GM19328 (cell line): ENCODE data around the gene GRIK1.
"Not testable (repeated sequence)": the region's sequence is repeated elsewhere in the genome, so short reads cannot be mapped to it uniquely, and the experiment has no call there.

Source experiments
- ATAC-seq: cut with Tn5 transposase; IDR thresholded peaks from one replicate; pipeline ENCODE4 v1.9.1; 2021; ENCODE audit warnings: mild to moderate bottlenecking, moderate library complexity; ENCODE audit not compliant: unreplicated experiment

The GRIK1 gene

DNA sequence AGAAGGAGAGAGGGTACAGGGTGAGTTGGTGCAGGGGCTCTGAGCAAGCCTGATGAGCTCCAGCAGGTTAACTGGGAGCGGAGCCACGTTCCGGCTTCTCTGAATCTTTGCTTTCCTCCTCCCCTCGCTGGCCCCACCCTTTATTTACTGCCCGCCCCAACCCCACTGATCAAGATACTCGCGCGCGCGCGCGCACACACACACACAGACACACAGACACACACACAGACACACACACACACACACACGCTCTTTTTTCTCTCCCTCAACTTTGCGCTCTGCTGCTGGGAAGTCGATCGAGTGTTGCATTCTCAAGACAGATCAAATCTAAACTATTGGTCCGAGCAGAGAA, at the start of gene GRIK1:
Gene GRIK1 (minus strand): TSS at position 73 of the 352 bp plus-strand sequence.
- ATAC-seq: no peak

- ATAC-seq: no peak
These were observed 48.0 kb upstream of the GRIK1 start for GRCh38 chr21:29987762-29988161.

- no peak for ATAC-seq
These were observed 46.1 kb upstream of the GRIK1 start for GRCh38 chr21:29985866-29986265.

GRCh38 chr21:29979043-29979442, 39.2 kb upstream of the GRIK1 start:
- ATAC-seq: no peak

DNA sequence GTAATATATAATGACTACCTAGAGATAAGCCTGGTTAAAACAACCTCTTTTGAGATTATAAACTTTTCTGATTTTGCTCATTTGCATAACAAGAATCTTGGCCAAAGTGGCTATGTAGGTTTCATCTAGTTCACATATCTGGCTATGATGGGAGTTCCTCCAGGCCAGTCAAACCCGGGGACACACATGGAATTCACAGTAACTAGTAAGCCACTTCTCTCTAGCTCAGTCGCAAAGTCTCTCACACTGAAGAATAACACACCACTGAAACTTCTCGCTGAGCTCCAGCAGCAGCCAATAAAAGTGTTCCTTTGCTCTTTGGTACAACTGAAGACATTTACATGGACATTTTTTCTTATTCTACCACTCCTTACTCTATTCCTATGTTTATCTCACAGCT, 36.0 kb upstream of the GRIK1 start:
- no peak for ATAC-seq

DNA sequence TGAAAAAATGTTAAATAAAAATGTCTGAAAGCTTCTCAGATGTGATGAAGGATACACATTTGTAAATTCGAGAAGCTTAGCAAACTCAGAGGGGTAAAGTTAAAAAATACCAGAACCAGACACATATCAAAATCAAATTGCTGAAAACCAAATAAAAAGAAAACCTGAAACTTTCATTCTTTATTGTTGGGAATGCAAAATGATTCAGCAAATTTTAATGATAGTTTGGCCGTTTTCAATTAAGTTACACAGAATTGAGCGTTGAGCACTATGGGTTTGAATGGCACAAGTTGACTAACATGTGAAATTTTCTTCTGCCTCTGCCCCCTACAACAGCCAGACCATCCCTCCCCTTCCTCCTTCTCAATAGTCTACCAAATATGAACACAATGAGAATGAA, 33.5 kb upstream of the GRIK1 start:
- ATAC-seq: no peak

DNA sequence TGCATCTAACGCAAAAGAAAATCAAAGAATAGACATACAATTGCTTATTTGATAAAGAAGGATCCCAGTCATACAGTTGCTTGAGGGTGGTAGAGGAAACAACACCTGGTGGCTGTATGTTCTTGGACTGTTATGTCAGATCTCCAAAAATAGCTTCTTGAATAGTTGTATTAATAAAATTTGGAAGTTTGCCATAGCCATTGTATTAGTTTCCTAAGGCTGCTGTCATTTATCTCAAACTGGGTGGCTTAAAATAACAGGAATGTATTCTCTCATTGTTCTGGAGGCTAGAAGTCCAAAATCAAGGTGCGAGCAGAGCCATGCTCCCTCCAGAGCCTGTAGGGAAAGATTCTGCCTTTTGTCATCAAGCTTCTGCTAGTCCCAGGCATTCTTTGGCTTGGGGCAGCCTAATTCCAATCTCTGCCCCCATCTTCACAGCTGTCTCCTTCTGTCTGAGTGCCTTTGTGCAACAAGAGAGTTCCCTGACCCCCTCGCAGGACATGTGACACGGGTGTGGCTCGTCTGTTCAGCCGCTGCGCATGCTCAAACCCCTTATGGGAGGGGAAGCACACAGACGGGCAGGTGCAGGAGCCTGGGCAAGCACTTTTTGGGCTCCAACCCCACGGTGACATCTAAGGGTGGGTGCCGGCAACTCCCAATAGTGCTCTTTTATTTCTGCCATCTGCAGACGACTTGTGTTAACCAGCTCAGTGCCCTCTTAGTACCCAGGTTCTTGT, 21.7 kb upstream of the GRIK1 start:
- ATAC-seq: no peak

- ATAC-seq: no peak
These were observed 18.8 kb upstream of the GRIK1 start for GRCh38 chr21:29958551-29958950.

- not testable (repeated sequence) for ATAC-seq
These were observed 18.2 kb upstream of the GRIK1 start for GRCh38 chr21:29958035-29958434.

DNA sequence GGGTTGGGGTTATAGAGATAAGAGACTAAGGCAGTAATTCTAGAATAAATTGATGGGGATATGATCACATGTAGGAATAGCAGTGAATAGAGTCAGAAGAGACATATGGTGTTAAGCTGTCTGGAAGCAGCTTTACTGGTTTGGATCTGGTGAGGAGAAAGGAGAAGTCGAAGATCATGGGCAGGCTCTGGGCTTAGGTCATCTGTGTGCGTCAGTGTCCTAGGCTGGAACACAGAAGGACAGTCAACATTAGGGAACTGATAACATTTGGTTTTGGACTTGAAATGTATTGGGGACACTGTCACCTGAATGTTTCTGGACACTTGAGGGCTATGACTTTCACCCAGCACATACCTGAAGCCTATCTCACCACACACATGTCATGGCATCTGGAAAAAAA, 13.9 kb upstream of the GRIK1 start:
- no peak for ATAC-seq

DNA sequence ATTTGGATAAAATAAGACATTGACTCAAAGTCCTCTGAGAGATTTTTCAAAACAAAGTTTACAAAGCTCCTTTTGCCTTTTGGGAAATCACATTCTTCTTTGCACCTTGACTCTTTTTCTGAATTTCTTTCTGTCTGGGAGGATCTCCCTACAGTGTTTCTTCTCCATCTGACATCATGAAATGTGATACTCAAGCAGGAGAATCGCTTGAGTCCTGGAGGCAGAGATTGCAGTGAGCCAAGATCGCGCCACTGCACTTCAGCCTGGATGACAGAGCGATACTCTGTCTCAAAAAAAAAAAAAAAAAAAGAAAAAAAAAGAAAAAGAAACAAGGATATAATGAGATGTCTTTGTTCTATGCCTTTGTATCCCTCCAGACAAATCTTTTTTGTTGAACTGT, 13.3 kb upstream of the GRIK1 start:
- ATAC-seq: no peak

GRCh38 chr21:29951911-29952310, 12.1 kb upstream of the GRIK1 start:
- ATAC-seq: no peak

DNA sequence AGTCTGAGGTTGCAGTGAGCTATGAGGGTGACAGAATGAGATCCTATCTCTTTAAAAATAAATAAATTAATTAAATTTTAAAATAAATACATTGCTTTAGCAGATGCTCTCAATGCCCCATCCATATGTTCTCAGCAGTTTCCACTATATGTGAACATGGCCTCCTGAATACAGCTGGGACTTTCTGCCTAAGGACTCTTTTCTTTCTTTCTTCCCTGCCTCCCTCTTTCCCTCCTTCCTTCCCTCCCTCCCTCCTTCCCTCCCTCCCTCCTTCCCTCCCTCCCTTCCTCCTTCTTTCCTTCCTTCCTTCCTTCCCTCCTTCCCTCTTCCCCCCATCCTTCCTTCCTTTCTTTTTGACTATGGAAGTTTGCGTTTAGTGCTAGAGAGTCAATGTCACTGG, 10.2 kb upstream of the GRIK1 start:
- no peak for ATAC-seq

GRCh38 chr21:29947119-29947518, 7.3 kb upstream of the GRIK1 start:
- ATAC-seq: no peak

DNA sequence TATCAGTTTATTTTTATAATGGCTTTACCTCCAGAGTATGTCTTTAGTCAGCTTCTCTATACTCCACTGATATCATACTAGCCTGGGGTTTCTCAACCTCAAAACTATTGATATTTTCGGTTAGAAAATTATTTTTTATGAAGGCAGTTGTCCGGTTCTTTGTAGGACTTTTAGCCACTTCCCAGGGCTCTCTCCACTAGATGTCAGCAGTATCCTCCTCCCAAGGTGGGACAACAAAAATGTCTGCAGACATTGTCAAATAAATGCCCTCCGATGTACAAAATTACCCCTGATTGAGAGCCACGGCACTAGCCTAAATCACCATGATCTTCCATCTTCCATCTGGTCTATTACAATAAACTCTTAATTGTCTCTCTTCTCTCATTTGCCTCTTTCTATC, 4.1 kb upstream of the GRIK1 start:
- ATAC-seq: no peak

DNA sequence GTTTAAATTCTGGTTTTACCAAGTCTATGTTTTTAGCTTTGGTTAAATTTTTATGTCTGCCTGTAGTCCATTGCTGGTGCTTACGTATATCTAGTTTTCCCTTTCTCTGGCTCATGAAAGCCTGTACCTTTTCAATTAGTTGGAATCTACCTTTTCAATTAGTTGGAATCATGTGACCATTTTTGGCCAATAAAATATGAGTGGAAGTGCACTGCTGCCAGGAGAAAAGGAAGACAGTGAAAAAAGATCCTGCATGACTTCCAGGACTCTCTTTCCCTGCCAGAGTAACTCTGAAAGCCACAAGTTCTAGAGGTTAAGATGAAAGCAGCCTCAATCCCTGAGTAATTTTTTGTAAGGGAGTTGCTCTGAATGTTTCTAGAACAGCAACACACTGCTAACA, 2.2 kb upstream of the GRIK1 start:
- ATAC-seq: no peak

GRCh38 chr21:29940991-29941390, 1.2 kb upstream of the GRIK1 start:
- ATAC-seq: no peak

- no peak for ATAC-seq
These were observed 565 bp upstream of the GRIK1 start for GRCh38 chr21:29940361-29940760.

DNA sequence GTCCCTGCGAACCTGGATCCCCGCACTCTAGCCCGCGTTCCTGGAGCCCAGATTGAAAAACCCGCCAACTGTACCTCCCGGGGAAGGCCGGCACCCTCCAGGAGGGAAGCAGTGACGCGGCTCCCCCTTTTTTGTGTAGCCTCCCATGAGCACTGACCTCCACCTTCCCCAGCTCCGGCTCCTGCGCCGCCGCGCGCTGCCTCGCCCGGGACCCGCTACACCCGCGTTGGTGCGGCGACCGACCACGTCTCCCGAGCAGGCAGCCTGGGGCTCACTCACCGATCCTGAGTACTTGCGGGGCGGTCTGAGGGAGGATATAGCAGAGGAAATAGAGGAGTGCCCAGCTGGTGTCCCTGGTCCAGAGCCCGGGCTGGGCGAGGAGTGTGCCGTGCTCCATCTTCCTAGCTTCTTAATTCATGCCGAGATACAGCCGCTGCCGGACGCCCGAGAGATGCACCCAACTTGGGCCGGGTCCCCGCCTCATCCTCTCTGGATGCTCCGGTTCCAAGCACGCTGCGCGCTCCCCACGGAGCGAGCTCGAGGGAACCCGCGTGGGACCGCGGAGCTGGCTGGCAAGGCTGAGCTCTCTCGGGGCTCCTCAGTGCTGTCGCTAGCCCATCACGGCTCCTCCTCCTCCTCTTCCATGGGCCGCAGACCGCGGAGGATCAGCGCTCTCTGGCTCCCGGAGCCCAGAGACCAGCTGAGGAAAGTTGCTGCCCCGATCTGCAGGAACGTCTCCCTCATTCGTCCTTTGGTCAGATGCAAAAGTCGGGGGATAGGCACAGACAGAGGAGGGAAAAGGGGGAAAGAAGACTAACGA, 482 bp downstream of the GRIK1 start:
- ATAC-seq: no peak

- ATAC-seq: no peak
These were observed 1.1 kb downstream of the GRIK1 start for GRCh38 chr21:29938776-29939103.

- no peak for ATAC-seq
These were observed 6.7 kb downstream of the GRIK1 start for GRCh38 chr21:29933088-29933487.

- no peak for ATAC-seq
These were observed 11.3 kb downstream of the GRIK1 start for GRCh38 chr21:29928537-29928936.

GRCh38 chr21:29920938-29921337, 18.9 kb downstream of the GRIK1 start:
- no peak for ATAC-seq
